Measurements from ENCODE around the gene ATAD3A.

DNA sequence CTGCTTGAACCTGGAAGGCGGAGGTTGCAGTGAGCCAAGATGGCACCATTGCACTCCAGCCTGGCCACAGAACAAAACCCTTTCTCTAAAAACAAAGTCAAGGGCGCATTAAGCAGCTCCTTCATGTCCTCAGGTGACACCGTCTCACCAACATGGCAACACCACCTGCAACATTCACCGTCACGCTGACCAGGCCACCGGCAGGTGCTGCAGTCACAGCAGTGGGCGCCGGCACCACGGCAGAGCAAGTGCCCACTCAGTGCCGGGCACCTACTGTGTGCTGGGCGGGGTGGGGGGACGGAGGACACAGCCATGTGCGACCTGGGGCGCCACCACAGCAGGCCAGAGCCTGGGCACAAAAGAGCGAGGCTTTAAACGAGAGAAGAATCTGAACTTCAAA lies 28.2 kb upstream of the ATAD3A start:
- no peak for TF ChIP-seq EZH2phosphoT487 (IDR thresholded peaks at IDR 0.05; ENCODE audit: low read depth)
- no peak for TF ChIP-seq CTCF (IDR thresholded peaks at IDR 0.05; ENCODE audit: low read depth, low read length)
